Measurements from ENCODE around the gene WFDC6.
"Not testable (repeated sequence)": the region's sequence is repeated elsewhere in the genome, so short reads cannot be mapped to it uniquely, and the experiment has no call there.

WFDC6 gene

GRCh38 chr20:45539382-45539781 lies at the start of gene WFDC6:
WFDC6 (minus strand) TSS chr20:45539482; CDS start chr20:45539407, 75 bp downstream.
- DNase-seq, result no peak

DNA sequence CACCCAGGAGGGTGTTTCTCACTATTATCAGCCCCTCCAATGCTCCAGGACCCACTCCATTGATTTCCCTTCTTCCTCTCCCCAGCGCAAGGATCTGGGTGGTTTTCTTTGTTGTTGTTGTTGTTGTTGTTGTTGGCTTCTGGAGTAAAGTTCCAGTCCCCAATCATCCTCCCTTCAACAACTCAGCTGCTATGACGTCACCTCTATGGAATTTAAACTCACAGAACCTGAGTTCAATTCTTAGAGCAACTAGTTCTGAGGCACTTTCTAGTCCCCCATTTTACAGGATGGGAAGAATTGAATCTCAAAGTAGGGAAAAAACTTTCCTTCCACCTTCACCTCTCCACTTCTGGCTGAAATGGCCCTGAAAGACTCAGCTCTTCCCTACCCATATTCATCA lies 49.5 kb upstream of the WFDC6 start:
- no peak for DNase-seq

- DNase-seq, result not testable (repeated sequence)
These were observed 46.7 kb upstream of the WFDC6 start for GRCh38 chr20:45585986-45586385.

- DNase-seq, result not testable (repeated sequence)
These were observed 45.0 kb upstream of the WFDC6 start for GRCh38 chr20:45584294-45584693.

DNA sequence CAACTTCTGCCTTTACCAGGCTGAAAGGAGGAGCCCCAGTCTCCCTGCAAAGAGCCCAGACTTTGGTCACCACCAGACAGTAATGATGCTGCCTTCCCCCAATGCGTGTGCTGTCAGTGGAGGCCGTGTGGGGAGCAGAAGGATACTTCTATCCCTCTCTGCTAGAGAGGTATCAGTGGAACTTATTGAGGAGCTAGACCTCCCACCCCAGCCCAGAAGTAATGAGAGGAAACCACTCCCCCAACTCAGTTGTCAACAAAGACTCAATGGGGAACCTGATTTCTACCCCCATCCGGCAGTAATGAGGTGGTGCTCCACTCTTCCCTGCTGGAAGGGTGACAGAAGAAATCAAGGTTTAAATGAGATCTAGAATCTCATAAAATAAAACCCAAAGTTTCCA lies 44.2 kb upstream of the WFDC6 start:
- DNase-seq, result no peak

- no peak for DNase-seq
These were observed 42.4 kb upstream of the WFDC6 start for GRCh38 chr20:45581702-45582101.

DNA sequence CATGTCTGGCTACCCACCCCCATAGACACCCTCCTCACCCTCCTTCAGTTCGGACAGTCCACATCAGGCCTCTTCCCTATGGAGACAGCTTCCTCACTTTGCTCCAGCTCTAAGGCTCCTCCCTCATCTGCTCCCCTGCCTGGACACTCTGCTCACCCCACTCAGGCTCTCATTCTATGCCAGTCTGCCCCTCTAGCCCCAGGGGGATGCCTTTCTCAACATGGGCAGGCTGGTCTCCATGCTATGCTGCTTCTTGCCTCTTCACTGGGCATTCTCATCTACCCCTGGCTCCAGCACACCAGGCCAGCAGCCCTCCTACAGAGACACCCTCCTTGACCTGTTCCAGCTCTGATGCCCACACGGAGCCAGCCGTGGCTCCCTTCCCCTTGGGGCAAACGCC lies 39.9 kb upstream of the WFDC6 start, which contains the start of gene WFDC8:
Gene WFDC8, minus strand, starts transcription at position 101 of the 400 bp plus-strand sequence. Its CDS starts 37 bp downstream, at position 64.
- DNase-seq, result no peak

GRCh38 chr20:45578231-45578630 lies 38.9 kb upstream of the WFDC6 start:
- no peak for DNase-seq

GRCh38 chr20:45576995-45577394 lies 37.7 kb upstream of the WFDC6 start:
- DNase-seq, result no peak

DNA sequence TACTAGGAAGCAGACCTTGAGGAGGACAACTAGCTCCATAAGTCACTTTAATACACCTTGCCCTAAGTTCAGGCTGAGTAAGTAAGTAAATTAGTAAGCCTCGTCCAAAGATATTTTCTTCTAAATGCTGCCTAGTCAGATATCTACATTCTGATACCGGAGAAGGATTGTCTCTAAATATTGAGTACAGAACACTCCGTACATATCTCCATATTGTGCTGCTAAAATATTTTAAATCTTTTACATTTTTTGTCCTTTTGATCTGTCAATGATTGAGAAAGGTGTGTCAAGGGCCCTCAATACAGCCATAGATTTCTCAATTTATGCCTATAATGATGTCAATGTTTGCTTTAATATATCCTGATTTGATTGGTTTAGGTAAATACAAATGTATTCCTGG lies 36.6 kb upstream of the WFDC6 start:
- DNase-seq, result no peak

DNA sequence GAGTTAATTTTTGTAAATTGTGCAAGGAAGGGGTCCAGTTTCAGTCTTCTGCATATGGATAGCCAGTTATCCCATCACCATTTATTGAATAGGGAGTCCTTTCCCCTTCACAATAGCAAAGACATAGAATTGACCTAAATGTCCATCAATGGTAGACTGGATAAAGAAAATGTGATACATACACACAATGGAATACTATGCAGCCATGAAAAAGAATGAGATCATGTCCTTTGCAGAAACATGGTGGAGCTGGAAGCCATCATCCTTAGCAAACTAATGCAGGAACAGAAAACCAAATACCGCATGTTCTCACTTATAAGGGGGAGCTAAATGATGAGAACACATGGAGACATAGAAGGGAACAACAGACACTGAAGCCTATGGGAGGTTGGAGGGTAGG lies 30.4 kb upstream of the WFDC6 start:
- DNase-seq, result not testable (repeated sequence)

DNA sequence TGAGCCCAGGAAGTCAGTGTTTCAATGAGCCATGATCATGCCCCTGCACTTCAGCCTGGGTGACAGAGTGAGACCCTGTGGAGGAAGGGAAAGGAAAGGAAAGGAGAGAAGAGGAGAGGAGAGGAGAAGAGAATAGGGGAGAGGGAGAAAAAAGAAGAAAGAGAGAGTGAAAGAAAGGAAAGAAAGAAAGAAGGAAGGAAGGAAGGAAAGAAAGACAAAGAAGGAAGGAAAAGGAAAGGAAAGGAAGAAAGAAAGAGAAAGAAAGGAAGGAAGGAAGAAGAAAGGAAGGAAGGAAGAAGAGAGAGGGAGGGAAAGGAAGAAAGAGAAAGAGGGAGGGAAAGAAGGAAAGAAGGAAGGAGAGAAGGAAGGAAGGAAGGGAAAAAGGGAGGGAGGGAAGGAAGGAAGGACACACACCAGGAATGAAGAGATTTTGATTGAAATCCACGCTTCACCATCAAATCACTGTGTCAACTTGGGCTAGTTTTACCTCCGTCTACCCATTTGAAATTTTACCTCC lies 25.5 kb upstream of the WFDC6 start:
- no peak for DNase-seq

GRCh38 chr20:45555198-45555597 lies 15.9 kb upstream of the WFDC6 start:
- no peak for DNase-seq

- DNase-seq, result peak; percentile 83
These were observed 13.2 kb upstream of the WFDC6 start for GRCh38 chr20:45552456-45552855.

DNA sequence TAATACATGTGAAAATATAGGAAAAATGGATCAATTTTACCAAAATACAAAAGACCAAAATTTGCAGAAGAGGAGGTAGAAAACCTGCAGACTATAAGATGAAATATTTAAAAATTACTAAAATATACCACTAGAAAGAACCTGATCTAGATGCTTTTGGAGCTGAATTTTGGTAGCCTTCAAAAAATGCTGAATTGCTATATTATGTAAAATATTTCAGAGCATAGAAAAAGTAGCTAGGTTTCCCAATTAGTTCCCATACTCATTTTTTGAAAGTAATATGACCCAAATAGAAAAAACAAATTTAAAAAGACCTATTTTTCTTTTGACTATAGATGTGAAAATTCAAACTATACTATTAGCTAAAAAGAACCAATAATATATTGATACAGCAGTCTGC lies 11.5 kb upstream of the WFDC6 start:
- DNase-seq, result no peak

- no peak for DNase-seq
These were observed 9.1 kb upstream of the WFDC6 start for GRCh38 chr20:45548410-45548809.

DNA sequence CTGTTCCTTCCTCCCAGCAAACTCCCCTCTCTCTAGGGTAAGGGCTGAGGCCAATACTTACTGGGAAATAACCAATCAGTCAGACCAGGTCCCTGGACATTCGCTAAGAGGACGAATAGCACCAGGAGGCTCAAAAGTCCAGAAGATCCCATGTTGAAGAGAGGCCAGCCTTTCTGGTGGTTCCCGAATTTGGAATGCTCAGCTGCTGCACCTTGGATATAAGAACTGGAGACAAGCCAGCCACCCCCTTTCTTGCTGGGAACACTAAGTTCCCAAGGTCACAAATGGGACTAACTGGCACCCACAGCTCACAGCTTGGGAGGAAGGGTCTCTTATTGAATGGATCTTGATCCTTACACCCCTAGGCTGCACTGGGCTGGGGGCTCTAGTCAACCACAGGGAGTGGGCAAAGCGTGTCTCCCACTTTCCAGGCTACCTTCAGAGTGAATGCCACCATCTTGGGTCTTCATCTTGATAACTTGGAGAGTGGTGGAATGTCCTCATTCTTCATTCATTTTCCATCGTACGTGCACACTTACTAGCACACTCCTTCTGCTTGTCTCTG lies 8.0 kb upstream of the WFDC6 start, which contains the start of gene EPPIN:
Gene EPPIN, minus strand, starts transcription at position 196 of the 565 bp plus-strand sequence. Its CDS starts 44 bp downstream, at position 152.
- no peak for DNase-seq

DNA sequence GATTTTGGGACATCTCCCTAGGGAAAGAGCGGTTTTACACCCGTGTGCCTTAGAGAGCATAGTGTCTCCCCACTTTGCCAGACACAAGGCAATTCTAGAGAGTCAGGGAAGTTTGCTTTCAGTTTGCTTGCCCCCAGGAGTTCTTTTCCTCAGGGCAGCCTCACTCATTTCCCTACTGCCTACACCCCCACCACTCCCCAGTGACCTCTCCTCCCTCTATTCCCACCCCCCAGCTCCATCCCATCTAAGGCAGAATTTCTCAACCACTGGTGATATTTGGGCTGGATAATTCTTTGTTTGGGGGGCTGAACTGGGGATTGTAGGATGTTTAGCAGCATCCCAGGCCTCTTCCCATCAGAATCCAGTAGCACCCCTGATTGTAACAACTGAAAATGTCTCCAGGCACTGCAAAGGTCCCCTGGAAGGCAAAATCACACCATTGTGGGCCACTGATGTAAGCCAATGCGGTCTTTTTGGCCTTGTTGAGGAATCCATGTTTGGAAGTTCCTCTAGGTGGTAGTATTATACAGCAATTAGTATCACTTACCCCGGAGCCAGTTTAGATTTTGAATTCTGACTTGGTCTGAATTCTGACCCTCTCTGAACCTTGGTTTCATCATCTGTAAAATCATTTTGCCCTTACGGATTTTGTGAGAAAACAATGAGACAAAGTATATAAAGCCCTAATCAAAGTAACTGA lies 6.6 kb upstream of the WFDC6 start:
- DNase-seq, result no peak

DNA sequence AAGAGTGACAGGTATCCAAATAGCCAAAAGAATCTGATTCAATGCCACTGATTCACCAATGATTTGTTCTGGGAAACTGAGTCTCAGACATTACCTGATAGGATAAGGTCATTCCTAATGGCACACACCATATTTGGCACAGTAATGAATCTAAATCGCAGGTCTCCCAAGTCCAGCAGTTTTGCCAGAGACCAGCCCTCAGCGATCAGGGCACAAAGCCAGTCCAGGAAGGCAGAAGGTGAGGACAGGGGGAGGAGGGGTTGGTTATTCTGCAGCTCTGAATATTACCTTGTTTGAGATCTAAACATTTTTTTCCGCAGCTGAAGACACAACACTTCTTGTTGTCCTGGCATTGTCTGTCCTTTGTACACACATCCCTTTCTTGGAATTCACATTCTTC lies 6.1 kb upstream of the WFDC6 start:
- no peak for DNase-seq

DNA sequence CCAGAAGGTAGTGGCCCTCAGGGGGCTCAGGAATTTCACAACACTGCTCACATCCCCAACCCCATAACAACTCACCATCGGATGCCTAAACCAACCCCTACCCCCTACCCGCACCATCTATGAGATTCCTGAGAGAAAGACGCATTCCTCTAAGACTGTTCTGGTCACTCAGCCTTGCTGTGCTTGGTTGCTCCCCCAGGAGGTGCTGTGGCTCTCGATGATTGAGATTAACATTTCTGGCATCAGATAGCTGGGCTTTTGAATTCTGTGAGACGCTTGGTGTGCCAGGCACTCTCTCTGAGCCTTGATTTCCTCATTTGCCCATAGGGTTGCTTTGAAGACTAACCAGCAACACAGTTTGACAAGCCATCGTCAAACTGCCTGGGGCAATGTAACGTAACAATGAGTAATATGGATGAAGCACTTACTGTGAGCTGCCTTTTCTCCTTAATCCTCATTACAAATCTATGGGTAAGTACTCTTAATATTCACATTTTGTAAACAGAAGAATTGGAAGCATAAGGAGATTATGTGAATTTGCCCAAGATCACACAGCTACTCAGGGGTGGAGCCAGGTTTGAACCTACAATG lies 978 bp downstream of the WFDC6 start:
- no peak for DNase-seq

- no peak for DNase-seq
These were observed 12.0 kb downstream of the WFDC6 start for GRCh38 chr20:45527294-45527693.

DNA sequence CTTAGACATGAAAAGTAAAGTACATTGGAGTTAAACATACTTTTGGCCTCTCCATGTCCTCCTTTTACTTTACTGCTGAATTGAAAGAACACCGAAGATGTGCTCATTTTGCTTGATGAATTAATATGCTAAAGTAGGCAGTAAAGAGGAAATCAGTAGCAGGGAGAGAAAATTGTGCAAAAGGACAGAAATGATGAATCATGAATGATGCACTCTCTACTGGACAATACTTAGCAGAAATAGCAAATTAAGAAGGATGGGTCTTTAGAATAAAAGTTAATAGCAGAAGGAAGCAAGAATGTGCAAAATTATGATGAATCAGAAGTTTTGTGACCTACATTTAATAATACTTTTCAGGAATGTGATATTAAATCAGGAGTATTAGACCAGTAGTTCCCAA lies 15.5 kb downstream of the WFDC6 start:
- DNase-seq, result no peak

DNA sequence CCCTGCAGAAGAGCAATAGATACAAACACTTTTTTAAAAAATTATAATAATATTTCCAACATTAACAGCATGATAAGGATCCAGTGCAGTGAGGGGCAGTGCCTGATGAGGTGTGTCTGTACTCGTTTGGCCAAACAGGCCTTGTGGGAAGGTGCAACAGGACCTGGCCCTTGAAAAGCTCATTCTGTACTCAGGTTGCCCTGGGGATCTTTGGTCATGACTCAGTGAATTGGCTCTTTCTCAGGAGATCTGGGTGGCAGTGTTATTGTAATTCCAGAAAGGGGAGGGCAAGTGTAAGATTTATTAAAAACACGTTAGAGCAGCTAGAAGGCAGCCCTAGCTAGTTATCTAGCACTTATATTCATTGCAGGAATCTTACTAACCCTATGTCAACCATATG lies 21.0 kb downstream of the WFDC6 start:
- DNase-seq, result no peak

All from NCI-H2029 treated with DMSO at 0.1 percent for 48 hours (cell line).